HG03139 (cell line): ENCODE measurements around the gene TMEM164.
"Not testable (repeated sequence)": the region's sequence is repeated elsewhere in the genome, so short reads cannot be mapped to it uniquely, and the experiment has no call there.

ENCODE experiments used
- ATAC-seq: cut with Tn5 transposase; IDR thresholded peaks from one replicate; pipeline ENCODE4 v1.9.1; 2021; ENCODE audit not compliant: unreplicated experiment

The TMEM164 gene

DNA sequence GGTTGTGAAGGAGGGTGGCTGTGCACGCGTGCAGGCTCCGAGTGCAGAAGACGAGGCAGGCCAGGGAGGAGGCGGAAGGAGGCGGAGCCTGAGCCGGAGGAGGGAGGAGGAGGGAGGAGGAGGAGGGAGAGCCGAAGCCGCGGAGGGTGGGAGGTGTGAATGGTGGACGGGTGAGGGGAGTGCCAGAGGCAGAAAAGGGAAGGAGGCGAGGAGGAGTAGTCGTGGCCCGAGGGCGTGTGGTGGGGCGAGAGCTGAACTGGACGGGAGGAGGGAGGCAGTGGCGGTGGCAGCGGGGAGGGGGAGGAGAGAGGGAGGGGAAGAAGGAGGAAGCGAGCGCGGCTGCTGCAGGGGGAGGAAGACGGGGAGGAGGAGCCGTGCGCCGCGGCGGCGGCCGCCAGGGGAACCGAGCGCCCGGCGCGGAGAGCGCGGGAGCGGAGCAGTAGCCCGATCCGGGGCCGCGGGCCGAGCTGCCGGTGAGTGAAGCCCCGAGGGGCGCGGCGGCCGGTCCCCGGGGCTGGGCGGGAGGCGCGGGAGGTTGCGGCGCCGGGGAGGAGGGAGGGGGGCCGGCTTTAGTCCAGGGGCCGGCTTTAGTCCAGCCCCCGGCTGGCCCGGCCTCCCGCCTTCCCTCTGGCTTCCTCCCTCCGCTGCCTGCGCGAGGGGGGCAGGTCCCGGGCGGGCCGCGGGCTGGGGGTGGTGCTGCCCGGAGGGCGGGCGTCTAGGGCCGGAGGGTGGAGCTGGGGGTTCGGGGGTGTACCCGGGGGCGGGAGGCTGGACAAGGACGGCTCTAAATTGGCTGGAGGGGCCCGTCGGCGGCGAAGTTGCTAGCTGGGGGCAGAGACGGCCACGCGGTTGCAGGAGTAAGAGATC, at the start of gene TMEM164:
Gene TMEM164 (plus strand): TSS at position 815 of the 867 bp plus-strand sequence. CDS start 661 bp downstream, outside the sequence.
- peak; percentile 75 for ATAC-seq

DNA sequence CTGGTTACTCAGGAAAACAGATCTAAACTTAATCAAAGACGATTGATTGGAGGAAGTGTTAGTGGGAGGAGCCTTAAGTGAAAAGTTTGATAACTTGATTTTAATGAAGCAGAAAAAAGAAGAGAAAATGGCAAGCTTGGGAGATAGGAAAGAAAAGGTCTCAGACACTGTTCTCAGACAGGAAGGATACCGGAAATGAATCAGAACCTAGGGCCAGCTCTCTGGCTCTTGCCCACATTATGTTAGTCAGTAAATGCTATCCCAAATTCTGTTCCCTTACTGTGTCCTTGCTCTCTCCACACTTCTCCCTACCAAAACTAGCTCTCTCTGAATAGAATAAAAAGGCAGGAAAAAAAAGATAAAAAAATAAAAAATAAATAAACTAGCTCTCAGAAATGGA, 48.6 kb upstream of the TMEM164 start:
- no peak for ATAC-seq

DNA sequence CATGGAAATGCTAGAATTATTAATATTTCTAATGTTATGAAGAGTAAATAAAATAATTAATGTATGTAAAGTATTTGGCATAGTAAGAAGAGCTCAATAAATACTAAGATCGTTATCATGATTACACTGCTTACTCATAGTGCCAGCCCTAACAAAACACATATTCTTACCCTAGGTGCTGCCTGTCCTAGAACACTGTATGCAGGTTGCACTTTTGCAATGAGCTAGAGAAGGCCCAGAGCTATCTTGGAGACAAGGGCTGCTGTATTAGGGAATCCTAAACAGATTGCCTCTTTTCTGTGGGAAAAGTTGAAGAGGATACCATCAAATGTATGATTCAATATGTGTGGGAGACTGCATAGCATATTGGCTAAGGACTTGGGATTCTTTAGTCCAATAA, 48.0 kb upstream of the TMEM164 start:
- no peak for ATAC-seq

DNA sequence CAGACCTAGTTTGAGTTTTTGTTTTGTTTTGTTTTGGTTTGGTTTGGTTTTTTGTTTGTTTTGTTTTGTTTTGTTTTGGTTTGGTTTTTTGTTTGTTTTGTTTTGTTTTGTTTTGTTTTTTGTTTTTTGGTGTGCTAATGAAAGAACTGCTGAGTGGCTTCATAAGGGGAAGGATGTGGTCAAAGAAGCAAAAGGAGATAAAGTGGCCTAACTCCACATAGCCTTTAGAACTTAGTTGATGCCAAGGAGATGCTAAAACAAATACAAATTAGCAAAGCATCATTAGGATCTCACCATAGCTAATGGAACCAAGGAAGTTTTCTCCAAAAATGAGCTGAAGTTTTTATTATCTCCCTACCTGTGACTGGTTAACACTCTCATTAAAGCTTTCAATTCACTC, 44.6 kb upstream of the TMEM164 start:
- ATAC-seq, result no peak

DNA sequence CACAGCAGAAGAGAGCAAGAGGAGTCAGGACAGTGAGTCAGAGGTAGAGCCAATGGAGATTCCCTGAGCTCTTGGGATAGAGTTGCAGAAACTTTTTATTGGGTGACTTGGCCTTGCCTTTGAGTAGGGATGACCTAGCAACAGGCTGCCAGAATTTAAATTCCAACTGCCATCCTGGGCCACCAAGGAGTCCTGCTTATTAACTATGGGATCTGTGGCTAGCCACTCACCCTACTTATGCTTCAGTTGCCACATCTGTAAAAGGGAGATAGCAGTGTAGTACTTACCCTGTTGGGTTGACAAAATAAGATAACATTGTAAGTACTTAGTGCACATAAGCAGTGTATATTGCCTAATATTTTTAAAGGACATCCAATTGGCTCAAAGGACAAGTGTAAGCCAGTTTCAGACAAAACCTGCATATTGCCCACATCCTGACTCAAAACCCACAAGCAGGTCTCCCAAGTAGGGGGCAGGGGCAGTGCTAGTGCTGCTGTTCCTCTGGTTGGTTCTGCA, 43.5 kb upstream of the TMEM164 start:
- no peak for ATAC-seq

DNA sequence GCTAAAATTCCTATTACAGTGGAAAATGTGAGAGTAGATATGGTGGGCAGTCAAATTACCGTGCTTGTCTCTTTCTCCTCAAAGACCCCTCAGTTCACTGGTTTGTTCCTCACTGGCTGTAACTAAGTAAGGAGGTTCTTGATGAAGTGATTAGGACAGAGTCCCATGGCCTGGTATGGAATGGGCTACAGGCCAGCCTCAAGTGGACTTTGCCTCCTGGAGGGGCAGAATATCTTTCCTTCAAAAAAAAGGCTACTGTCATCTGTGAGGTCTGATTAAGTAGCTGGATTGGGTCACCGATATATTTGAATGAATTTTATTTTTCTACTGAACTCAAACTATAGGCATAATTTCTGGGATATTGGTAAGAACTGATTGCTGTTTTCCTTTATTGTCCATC, 38.5 kb upstream of the TMEM164 start:
- ATAC-seq, result no peak

DNA sequence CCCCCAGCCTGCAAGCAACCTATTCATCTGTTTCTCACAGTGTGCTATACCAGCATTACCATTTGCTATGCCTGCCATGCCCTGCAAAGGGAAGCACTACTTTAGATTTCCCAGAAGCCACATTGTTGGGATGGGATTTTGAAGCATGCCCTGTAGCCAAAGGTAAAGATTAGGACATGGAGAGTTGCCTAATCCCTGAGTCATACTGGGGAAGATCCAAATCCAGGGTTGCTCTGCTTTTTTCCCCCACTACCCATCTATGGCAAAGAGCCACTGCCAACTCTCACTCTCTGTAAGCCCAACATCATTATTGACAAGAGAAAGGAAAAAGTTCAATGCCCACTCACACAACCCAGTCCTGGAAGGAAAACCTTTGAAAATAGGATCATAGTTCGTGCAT, 36.7 kb upstream of the TMEM164 start:
- no peak for ATAC-seq

DNA sequence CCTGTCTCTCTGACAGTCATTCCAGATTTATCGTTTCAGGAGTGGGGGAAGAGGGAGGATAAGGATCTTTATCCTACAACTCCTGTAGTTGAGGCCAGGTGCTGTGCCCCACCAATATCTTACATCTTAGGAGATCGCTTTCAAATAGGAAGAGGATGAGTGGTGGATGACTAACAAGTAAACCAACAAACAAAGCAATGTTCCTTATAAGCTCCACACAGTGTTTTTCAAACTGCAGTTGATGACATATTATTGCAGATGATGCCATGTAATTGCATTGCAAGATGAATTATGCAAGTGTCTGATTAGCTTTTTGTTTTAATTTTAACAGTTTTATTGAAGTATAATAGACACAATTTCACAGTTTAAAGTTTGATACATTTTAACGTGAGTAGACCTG, 35.8 kb upstream of the TMEM164 start:
- no peak for ATAC-seq

DNA sequence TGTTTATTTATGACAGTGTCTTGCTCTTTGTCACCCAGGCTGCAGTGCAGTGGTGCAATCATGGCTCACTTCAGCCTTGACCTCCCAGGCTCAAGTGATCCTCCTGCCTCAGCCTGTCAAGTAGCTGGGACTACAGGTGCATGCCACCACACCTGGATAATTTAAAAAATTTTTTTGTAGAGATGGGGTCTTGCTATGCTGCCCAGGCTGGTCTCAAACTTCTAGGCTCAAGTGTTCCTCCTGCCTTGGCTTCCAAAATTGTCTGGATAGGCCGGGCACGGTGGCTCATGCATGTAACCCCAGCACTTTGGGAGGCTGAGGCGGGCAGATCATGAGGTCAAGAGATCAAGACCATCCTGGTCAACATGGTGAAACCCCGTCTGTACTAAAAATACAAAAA, 32.1 kb upstream of the TMEM164 start:
- not testable (repeated sequence) for ATAC-seq

DNA sequence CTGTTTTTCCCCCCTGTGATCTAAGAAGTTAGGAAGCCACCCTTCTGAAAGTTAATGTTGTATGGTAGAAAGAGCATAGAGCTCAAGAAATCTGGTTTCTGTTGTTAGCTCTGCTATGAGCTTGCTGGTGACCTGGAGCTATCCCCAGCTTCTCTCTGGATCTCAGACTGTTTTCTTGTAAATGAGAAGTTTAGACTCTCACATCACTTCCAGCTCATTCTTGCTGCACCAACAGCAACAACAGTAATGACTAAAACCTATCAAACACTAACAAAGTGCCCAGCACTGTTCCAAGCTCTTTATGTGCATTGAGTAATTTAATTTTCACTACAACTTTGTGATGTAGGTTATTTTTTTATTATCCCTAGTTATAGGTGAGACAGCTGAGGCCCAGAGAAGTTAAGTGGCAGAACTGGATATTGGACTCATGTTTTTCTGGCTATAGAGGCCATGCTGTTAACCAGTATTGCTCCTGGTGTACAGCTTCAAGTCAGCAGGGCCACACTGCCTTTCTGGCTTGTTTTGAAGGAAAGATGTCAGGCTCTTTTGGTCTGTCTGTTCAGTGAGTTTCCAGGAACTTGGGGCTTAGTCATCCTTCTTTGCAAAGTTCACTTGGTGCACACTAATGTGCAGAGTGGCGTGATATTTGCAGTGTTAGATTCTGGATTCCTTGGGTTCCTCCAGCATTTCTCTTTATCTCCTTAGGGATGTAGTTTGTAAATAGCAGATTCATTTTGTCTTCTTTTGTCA, 27.8 kb upstream of the TMEM164 start:
- no peak for ATAC-seq

DNA sequence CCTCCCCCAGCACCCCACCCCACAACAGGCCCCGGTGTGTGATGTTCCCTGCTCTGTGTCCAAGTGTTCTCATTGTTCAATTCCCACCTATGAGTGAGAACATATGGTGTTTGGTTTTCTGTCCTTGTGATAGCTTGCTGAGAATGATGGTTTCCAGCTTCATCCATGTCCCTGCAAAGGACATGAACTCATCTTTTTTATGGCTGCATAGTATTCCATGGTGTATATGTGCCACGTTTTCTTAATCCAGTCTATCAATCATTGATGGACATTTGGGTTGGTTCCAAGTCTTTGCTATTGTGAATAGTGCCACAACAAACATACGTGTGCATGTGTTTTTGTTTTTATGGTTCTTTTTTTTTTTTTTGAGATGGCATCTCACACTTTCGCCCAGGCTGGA, 17.7 kb upstream of the TMEM164 start:
- ATAC-seq, result not testable (repeated sequence)

DNA sequence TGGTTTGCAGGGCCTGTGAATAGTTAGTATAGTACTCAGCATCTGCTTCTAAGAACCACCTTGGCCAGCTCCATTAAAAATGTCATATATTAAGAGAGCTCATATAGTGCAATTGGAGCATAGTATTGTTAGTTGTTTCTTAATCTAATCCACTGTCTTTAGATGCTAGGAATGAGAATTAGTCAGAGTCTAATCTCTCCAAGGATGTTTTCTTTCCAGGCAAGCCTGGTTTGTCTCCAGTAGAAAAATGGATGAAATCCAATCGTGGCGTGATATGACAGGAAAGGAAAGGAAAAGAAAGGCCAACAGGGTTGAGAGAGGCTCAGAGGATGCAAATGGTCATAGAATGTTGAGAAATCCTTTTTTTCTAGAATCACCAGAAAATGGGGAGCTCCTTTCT, 15.0 kb upstream of the TMEM164 start:
- no peak for ATAC-seq

DNA sequence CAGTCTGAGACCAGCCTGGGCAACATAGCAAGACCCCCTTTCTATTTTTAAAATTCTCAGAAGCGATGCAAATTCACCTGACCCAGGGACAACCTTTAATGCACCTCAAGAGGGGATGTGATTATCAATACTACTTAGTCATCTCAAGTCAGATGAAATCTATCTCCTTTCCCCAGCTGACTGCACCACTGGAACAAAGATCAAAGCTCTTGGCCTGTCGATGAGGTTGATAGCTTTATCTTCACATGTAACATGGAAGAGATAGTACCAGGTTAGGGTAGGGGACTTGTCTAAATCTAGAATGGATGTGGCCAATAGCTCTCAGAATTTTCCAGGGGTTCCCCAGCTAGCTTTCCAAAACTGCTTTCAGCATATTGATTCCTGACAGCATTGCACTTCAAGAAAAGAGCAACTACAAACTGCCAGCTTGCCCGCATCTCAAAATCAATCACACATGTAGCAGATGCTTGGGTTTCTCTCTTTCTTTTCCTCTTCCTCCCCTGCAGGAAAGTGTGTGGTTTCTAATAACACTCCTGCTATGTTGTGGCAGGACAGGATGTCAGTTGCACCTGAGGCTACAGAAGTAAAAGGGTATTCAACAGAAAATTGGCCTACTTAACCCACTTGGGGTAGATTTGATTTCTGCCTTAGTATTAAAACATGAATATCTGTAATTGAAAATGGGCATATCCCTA, 12.2 kb upstream of the TMEM164 start:
- ATAC-seq, result no peak

DNA sequence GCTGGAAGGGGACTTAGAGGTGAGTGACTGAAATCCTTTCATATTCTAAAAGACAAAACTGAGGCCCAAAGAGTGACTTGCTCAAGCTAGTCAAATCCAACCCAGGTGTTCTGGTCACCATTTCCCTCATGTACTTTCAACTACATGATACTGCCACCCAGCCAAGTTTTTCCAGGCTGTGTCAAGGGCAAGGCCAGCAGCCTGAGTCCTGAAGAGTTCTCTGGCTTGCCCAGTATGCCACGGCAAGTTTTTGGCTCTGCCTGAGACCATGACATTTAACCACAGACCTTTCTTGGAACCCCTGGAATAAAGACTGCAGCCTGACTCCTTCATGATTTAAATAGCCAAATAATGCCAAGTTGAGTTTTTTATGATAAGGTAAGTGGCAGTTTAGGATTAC, 10.7 kb upstream of the TMEM164 start:
- no peak for ATAC-seq

DNA sequence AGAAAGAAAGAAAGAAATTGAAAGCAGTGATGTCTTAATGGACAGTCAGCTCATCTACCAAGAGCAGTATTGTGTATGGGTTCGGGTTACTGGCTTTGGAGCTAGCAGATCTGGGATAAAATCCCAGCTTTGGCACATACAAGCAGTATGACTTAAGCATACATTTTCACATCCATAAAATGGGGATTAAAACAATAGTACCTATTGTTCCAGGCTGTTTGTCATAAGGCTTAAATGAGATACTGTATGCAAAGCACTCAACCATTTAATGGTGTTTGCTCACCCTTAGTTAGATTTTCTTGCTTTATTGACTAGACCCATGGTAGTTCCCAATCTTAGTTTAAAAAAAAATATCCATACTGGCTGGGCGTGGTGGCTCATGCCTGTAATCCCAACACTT, 7.8 kb upstream of the TMEM164 start:
- no peak for ATAC-seq

DNA sequence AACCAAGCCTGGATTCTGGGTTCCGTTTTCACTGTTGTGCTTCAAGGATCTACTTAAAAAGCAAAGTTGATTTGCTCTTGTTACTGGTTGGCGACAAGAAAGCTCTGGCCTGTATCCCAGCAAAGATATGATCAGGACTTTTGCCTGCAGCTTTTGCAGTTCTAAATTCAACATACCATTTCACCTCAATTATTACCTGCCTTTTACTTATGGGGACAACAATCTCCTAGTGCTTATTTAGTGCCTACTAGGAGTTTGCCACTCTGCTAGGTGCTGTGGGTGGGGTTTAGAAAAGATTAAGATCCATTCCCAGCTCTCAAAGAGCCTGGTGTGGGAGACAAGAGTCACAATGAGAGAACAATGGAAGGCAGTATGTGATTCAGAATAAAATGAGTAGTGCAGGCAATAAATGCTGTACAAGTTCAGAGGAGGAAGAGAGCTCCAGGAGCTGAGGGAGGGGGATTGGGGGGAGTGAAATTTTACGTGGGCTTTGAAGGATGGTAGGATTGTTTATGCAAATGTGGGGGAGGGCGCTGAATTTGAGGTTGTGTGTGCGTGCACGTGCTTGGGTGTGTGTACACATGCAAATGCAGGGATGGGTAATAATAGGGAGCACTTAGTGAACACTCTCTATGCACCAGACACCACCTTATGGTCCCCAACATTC, 5.0 kb upstream of the TMEM164 start:
- ATAC-seq, result no peak

DNA sequence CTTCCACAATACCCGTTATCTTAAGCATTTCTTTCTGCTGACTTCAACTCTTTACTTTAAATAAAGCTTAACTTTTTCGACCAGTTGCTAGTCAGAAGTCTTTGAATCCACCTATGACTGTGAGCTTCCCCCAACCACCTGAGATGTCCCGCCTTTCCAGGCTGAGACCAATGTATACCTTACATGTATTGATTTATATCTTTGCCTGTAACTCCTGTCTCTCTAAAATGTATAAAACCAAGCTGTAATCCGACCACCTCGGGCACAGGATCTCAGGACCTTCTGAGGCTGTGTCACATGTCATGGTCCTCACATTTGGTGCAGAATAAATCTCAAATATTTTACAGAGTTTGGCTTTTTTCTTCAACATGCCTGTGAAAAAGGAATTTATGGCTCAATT, 2.9 kb upstream of the TMEM164 start:
- no peak for ATAC-seq

DNA sequence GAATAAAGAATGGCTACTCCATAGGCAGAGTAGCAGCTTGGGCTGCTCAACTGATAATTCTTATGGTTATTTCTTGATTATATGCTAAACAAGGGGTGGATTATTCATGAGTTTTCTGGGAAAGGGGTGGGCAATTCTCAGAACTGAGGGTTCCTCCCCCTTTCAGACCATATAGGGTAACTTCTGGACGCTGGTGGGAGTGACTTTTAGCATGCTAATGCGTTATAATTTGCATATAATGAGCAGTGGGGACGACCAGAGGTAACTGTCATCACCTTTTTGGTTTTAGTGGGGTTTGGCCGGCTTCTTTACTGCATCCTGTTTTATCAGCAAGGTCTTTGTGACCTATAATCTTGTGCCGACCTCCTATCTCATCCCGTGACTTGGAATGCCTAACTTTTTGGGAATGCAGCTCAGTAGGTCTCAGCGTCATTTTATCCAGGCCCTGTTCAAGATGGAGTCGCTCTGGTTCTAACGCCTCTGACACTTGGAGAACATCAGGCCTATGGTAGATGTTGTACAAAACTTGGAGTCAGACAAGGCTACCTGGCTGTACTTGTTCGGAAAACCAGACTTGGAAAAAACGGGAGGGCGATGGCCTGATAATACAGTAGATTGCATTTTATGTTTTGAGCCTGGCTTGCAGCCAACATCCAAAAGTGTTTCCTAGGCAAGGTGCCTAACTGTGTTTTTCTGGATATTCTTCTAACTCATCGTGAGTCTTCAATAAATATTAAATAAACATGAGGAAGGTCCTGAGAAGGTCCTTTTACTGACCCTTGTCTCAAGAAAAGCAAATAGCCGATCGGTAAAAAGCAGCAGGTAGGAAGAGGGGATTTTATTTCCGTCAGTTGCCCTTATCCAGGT, 1.8 kb upstream of the TMEM164 start:
- no peak for ATAC-seq

DNA sequence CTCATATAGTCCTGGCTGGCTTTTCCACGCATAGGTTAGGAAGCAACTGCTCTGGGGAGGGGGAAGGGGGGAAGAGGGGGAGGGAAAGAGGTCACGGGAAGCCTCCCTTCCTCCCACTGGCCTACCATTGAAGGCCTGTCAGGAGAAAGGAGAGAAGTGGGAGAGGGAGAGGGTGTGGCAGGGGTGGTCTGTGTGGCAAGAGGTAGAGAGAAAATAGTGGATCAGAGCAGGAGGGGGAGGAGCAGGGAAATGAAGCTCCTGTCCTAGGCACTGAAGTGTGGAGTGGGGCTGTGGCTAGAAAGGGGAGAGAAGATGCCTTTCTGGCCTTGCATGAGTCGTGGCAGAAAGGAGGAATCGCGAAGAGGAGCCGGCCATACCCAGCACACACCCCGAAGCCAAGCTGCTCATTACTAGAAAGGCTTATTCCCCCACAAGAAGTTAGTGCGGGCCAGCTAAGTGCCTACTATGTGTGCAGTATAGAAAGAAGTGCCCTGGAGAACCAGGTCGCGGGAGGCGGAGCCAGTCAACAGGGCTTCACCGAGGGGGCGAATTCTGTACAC, 1.1 kb upstream of the TMEM164 start:
- ATAC-seq, result no peak
